H1 (cell line): Measurements from ENCODE around the gene DPM2. TPM values are rescaled to one million over a fixed set of nuclear protein-coding genes. Genes with fewer than 3 reads are reported as not detected.

Experiments used
- ATF2 ChIP-seq: IDR thresholded peaks from 2 replicates; pipeline ENCODE4 v1.6.1; 2012; ENCODE audit warnings: low read length, inconsistent platforms
- CHD7 ChIP-seq: fragments of 300-600 bp; sonication (generic); IDR thresholded peaks from 2 replicates; pipeline ENCODE4 v1.7.1; 2012; ENCODE audit warnings: low read length, moderate library complexity, mild to moderate bottlenecking, inconsistent platforms; ENCODE audit not compliant: insufficient replicate concordance
- JUN ChIP-seq: IDR thresholded peaks from 2 replicates; pipeline ENCODE4 v1.6.1; 2011; ENCODE audit warnings: low read depth, mild to moderate bottlenecking, improper control_type of control experiment, low read length
- RXRA ChIP-seq: IDR thresholded peaks from 2 replicates; pipeline ENCODE4 v1.6.1; 2011; ENCODE audit warnings: low read depth, mild to moderate bottlenecking, low read length, moderate library complexity; ENCODE audit not compliant: insufficient read depth
- SRF ChIP-seq: IDR thresholded peaks from 2 replicates; pipeline ENCODE4 v1.6.1; 2011; ENCODE audit warnings: mild to moderate bottlenecking, low read depth, low read length, moderate library complexity
- TBP ChIP-seq: IDR thresholded peaks from 2 replicates; pipeline ENCODE4 v1.6.1; 2011; ENCODE audit warnings: low read depth, low read length, improper control_type of control experiment
- USF2 ChIP-seq: IDR thresholded peaks from 2 replicates; pipeline ENCODE4 v1.6.1; 2011; ENCODE audit warnings: low read length, improper control_type of control experiment
- polyA plus RNA-seq, 7 experiments: library from polyadenylated mRNA; depleted of rRNA in 3 of 7; stranded (reverse) in 5 of 7; unstranded in 2 of 7; fragments of >200 nt in 5 of 7; fragments of 200-250 nt in 2 of 7; gene quantifications; 1 replicate in 5 of 7; 2 replicates in 1 of 7; 4 replicates in 1 of 7; pipeline versions ENCODE4 v1.2.1 to v1.2.3, GENCODE V29; 2011 to 2013; ENCODE audit warnings: missing spikeins in 2 of 7, mixed read lengths in 2 of 7
- total RNA-seq: library from RNA; stranded (reverse); fragmentation: NEBNext Ultra II Directional; extraction: Animal tissue kit (Norgen Biotek cat#: 25700); gene quantifications from 2 replicates; pipeline ENCODE4 v1.2.1, GENCODE V29; 2021

The DPM2 gene
- total and polyA plus RNA-seq, 2 of the 8 experiments (the other 6 are each of a cell fraction or from before 2014, with no cell fraction given) = 45.4 to 95.4 TPM

GRCh38 chr9:127905004-127905728 lies 32.5 kb downstream of the DPM2 start (continued):
- TF ChIP-seq CHD7 (no peak), ATF2 (no peak), RXRA (no peak), JUN (no peak), USF2 (no peak), SRF (no peak), TBP (no peak)
